Transverse colon (tissue), 1 donor: ENCODE results near the gene ADGRL4.

Experiments
- EP300 ChIP-seq: sonication (generic); formaldehyde crosslinking; IDR thresholded peaks from one replicate; pipeline ENCODE4 v1.6.1; 2017; ENCODE audit warnings: antibody characterized with exemption, low read depth
- POLR2A ChIP-seq: fragments of 450-650 bp; IDR thresholded peaks from one replicate; pipeline ENCODE4 v1.6.1; 2016; ENCODE audit warnings: antibody characterized with exemption, mild to moderate bottlenecking, moderate library complexity

DNA sequence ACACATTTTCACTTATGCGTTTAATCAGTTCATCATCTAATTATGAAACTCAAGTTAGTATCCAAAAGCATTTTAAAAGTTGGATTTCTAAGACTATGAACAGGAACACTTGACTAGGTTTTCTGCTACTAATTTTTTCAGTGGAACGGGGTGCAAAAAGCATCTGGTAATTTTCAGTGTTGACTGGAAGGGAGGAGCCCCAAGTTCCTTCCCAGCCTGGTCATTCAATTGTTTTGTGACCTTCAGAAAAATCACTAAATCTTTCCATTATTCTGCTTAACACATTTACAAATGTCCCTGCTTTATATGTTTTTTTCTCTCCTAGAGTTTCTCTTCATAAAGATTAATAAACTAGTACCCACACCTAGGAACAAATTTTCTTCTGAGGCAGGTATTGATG lies 6.0 kb upstream of the ADGRL4 start:
- TF ChIP-seq EP300 (no peak), POLR2A (no peak)
